Mesendoderm (in vitro differentiated cells): Measurements from ENCODE around the gene PDCD10.

Experiments used
- DNase-seq: peaks from one replicate; pipeline ENCODE4 v3.0.0; 2013
- H2AK5ac ChIP-seq: 2 replicates; pipeline ENCODE4 v1.6.1; 2013; ENCODE audit warnings: low read length, inconsistent platforms
- H2BK120ac ChIP-seq: 2 replicates; pipeline ENCODE4 v1.6.1; 2013; ENCODE audit warnings: low read depth, mild to moderate bottlenecking, low read length, moderate library complexity, mixed read lengths
- H2BK15ac ChIP-seq: replicated peaks from 2 replicates; pipeline ENCODE4 v1.6.1; 2013; ENCODE audit warnings: low read depth, mild to moderate bottlenecking, moderate library complexity
- H2BK5ac ChIP-seq: 2 replicates; pipeline ENCODE4 v1.6.1; 2013; ENCODE audit warnings: low read length, inconsistent platforms
- H3K18ac ChIP-seq: 2 replicates; pipeline ENCODE4 v1.6.1; 2013; ENCODE audit warnings: mild to moderate bottlenecking, low read length, mixed read lengths
- H3K23ac ChIP-seq: one replicate; pipeline ENCODE4 v1.6.1; 2013; ENCODE audit warnings: low read length
- H3K27ac ChIP-seq: 2 replicates; pipeline ENCODE4 v1.5.1; 2013; ENCODE audit warnings: low read depth, mild to moderate bottlenecking, inconsistent platforms, low read length, moderate library complexity
- H3K27me3 ChIP-seq: 2 replicates; pipeline ENCODE4 v1.6.1; 2013; ENCODE audit warnings: low read length, control low read depth, mild to moderate bottlenecking, inconsistent platforms; ENCODE audit not compliant: insufficient read depth, poor library complexity
- H3K36me3 ChIP-seq: 2 replicates; pipeline ENCODE4 v1.6.1; 2013; ENCODE audit warnings: low read length, inconsistent platforms; ENCODE audit not compliant: control insufficient read depth, insufficient read depth
- H3K4ac ChIP-seq: one replicate; pipeline ENCODE4 v1.6.1; 2013; ENCODE audit warnings: low read depth, mild to moderate bottlenecking, low read length, moderate library complexity
- H3K4me1 ChIP-seq: 2 replicates; pipeline ENCODE4 v1.6.1; 2013; ENCODE audit warnings: low read depth, low read length, inconsistent platforms; ENCODE audit not compliant: control insufficient read depth
- H3K4me2 ChIP-seq: 2 replicates; pipeline ENCODE4 v1.6.1; 2013; ENCODE audit warnings: low read length
- H3K4me3 ChIP-seq: 2 replicates; pipeline ENCODE4 v1.5.1; 2013; ENCODE audit warnings: mild to moderate bottlenecking, low read length
- H3K56ac ChIP-seq: one replicate; pipeline ENCODE4 v1.6.1; 2013; ENCODE audit warnings: low read length
- H3K79me1 ChIP-seq: 2 replicates; pipeline ENCODE4 v1.6.1; 2013; ENCODE audit warnings: low read length, inconsistent platforms
- H3K79me2 ChIP-seq: 2 replicates; pipeline ENCODE4 v1.6.1; 2013; ENCODE audit warnings: mild to moderate bottlenecking, low read length; ENCODE audit not compliant: control insufficient read depth, insufficient read depth
- H3K9ac ChIP-seq: 2 replicates; pipeline ENCODE4 v1.6.1; 2013; ENCODE audit warnings: low read length, inconsistent platforms
- H4K5ac ChIP-seq: one replicate; pipeline ENCODE4 v1.6.1; 2013; ENCODE audit warnings: low read length
- H4K8ac ChIP-seq: one replicate; pipeline ENCODE4 v1.6.1; 2013; ENCODE audit warnings: low read depth, mild to moderate bottlenecking, control low read depth, low read length, moderate library complexity
- WGBS: extraction: QIAGEN DNeasy Blood & Tissue Kit; methylation state at CpG from one replicate; pipeline ENCODE4 v1.1.7; 2013; ENCODE audit warnings: low lambda C conversion rate, missing lambda C conversion rate; ENCODE audit not compliant: insufficient coverage; ENCODE audit errors: extremely low coverage; 5-methylcytosine and 5-hydroxymethylcytosine counted together

PDCD10 gene

GRCh38 chr3:167671878-167672427, 62.7 kb downstream of the PDCD10 start:
- no peak overlapping the region for H3K18ac ChIP-seq
- no peak overlapping the region for H3K4ac ChIP-seq
- no peak overlapping the region for H2BK15ac ChIP-seq
- no peaks in the 10 kb centered on the region for H3K79me2 ChIP-seq
- no peaks in the 10 kb centered on the region for H3K36me3 ChIP-seq
- H3K27me3 ChIP-seq: no peaks in the 10 kb centered on the region
- H3K9ac ChIP-seq: no peak overlapping the region
- H3K4me1 ChIP-seq: no peaks in the 10 kb centered on the region
- H3K27ac ChIP-seq: peak overlapping the region; percentile 37
- no peak overlapping the region for H3K4me2 ChIP-seq
- H4K5ac ChIP-seq: no peak overlapping the region
- no peak overlapping the region for H3K23ac ChIP-seq
- no peak overlapping the region for H2BK120ac ChIP-seq
- H4K8ac ChIP-seq: no peak overlapping the region
- peak; percentile 63 for DNase-seq
- H3K56ac ChIP-seq: no peak overlapping the region
- H2AK5ac ChIP-seq: no peak overlapping the region
- no peak overlapping the region for H3K4me3 ChIP-seq
- no peak overlapping the region for H2BK5ac ChIP-seq
- WGBS: no CpG with 5 or more reads among the region's 4 CpGs
- no peaks in the 10 kb centered on the region for H3K79me1 ChIP-seq

GRCh38 chr3:167669699-167670098, 65.0 kb downstream of the PDCD10 start:
- Histone ChIP-seq H3K23ac (no peak overlapping the region), H2AK5ac (no peak overlapping the region), H3K4me1 (no peaks in the 10 kb centered on the region), H2BK120ac (no peak overlapping the region), H3K27me3 (no peaks in the 10 kb centered on the region), H3K18ac (no peak overlapping the region), H3K36me3 (no peaks in the 10 kb centered on the region), H4K8ac (no peak overlapping the region), H3K56ac (no peak overlapping the region), H3K79me2 (no peaks in the 10 kb centered on the region), H3K9ac (no peak overlapping the region), H2BK15ac (no peak overlapping the region), H3K4me3 (no peak overlapping the region), H2BK5ac (no peak overlapping the region), H3K79me1 (no peaks in the 10 kb centered on the region), H4K5ac (no peak overlapping the region), H3K27ac (no peak overlapping the region), H3K4me2 (no peak overlapping the region), H3K4ac (no peak overlapping the region)
- no CpG with 5 or more reads among the region's 1 CpG for WGBS
- no peak for DNase-seq

- Histone ChIP-seq H3K27me3 (no peaks in the 10 kb centered on the region), H3K56ac (no peak overlapping the region), H2BK5ac (no peak overlapping the region), H2BK120ac (no peak overlapping the region), H3K4me3 (no peak overlapping the region), H2BK15ac (no peak overlapping the region), H3K4me2 (no peak overlapping the region), H2AK5ac (no peak overlapping the region), H3K79me2 (no peaks in the 10 kb centered on the region), H3K9ac (no peak overlapping the region), H3K36me3 (no peaks in the 10 kb centered on the region), H3K4ac (no peak overlapping the region), H3K27ac (no peak overlapping the region), H3K23ac (no peak overlapping the region), H4K8ac (no peak overlapping the region), H3K4me1 (no peaks in the 10 kb centered on the region), H4K5ac (no peak overlapping the region), H3K18ac (no peak overlapping the region), H3K79me1 (no peaks in the 10 kb centered on the region)
- no CpG with 5 or more reads among the region's 1 CpG for WGBS
- no peak for DNase-seq
Measured at GRCh38 chr3:167668651-167669050, 66.0 kb downstream of the PDCD10 start.

- Histone ChIP-seq H3K79me1 (no peaks in the 10 kb centered on the region), H3K36me3 (no peaks in the 10 kb centered on the region), H3K27me3 (no peaks in the 10 kb centered on the region), H3K4me2 (no peak overlapping the region), H2BK15ac (no peak overlapping the region), H3K27ac (no peak overlapping the region), H3K9ac (no peak overlapping the region), H4K5ac (no peak overlapping the region), H3K56ac (no peak overlapping the region), H3K4me3 (no peak overlapping the region), H3K4me1 (no peaks in the 10 kb centered on the region), H2BK120ac (no peak overlapping the region), H3K79me2 (no peaks in the 10 kb centered on the region), H2BK5ac (no peak overlapping the region), H3K18ac (no peak overlapping the region), H3K23ac (no peak overlapping the region), H4K8ac (no peak overlapping the region), H2AK5ac (no peak overlapping the region), H3K4ac (no peak overlapping the region)
- DNase-seq: no peak
- no CpG with 5 or more reads among the region's 2 CpGs for WGBS
Measured at GRCh38 chr3:167666563-167666962, 68.1 kb downstream of the PDCD10 start.

GRCh38 chr3:167662919-167663400, 71.7 kb downstream of the PDCD10 start:
- Histone ChIP-seq H3K79me2 (no peaks in the 10 kb centered on the region), H2AK5ac (no peak overlapping the region), H3K4me1 (no peaks in the 10 kb centered on the region), H3K23ac (no peak overlapping the region), H3K27ac (no peak overlapping the region), H4K8ac (no peak overlapping the region), H3K4me2 (no peak overlapping the region), H4K5ac (no peak overlapping the region), H3K36me3 (no peaks in the 10 kb centered on the region), H2BK120ac (no peak overlapping the region), H2BK5ac (no peak overlapping the region), H3K4me3 (no peak overlapping the region), H2BK15ac (no peak overlapping the region), H3K4ac (no peak overlapping the region), H3K79me1 (no peaks in the 10 kb centered on the region), H3K18ac (no peak overlapping the region), H3K56ac (no peak overlapping the region), H3K9ac (no peak overlapping the region), H3K27me3 (no peaks in the 10 kb centered on the region)
- no peak for DNase-seq
- WGBS: no CpG with 5 or more reads among the region's 5 CpGs

- DNase-seq: no peak
- Histone ChIP-seq H3K4me2 (no peak overlapping the region), H3K27ac (no peak overlapping the region)
Measured at GRCh38 chr3:167657684-167658225, 76.9 kb downstream of the PDCD10 start.

More at GRCh38 chr3:167657684-167658225, 76.9 kb downstream of the PDCD10 start:
- WGBS: no CpG with 5 or more reads among the region's 3 CpGs
- H3K27me3 ChIP-seq: no peaks in the 10 kb centered on the region
- no peak overlapping the region for H3K4me3 ChIP-seq
- H2BK5ac ChIP-seq: no peak overlapping the region
- no peak overlapping the region for H4K8ac ChIP-seq
- no peaks in the 10 kb centered on the region for H3K36me3 ChIP-seq
- no peaks in the 10 kb centered on the region for H3K79me1 ChIP-seq
- H3K23ac ChIP-seq: no peak overlapping the region
- no peak overlapping the region for H2BK120ac ChIP-seq
- no peak overlapping the region for H2AK5ac ChIP-seq
- no peaks in the 10 kb centered on the region for H3K79me2 ChIP-seq
- H3K18ac ChIP-seq: no peak overlapping the region
- no peak overlapping the region for H3K56ac ChIP-seq
- H3K9ac ChIP-seq: no peak overlapping the region
- no peak overlapping the region for H4K5ac ChIP-seq
- H3K4me1 ChIP-seq: no peaks in the 10 kb centered on the region
- no peak overlapping the region for H2BK15ac ChIP-seq
- no peak overlapping the region for H3K4ac ChIP-seq
